Adipose tissue (tissue), 3 donors: ENCODE results near the gene NOL11. TPM values are rescaled to one million over a fixed set of nuclear protein-coding genes. Genes with fewer than 3 reads are reported as not detected.
"Not testable (repeated sequence)": the region's sequence is repeated elsewhere in the genome, so short reads cannot be mapped to it uniquely, and the experiment has no call there.

Source experiments
- H3K27ac ChIP-seq: one replicate; pipeline ENCODE4 v1.5.1; 2013; ENCODE audit warnings: low read depth, low read length
- WGBS, 3 donors: extraction: QIAGEN DNeasy Blood & Tissue Kit; methylation state at CpG; one replicate each; pipeline ENCODE4 v1.1.7; 2013; 5-methylcytosine and 5-hydroxymethylcytosine counted together
- polyA plus RNA-seq, 3 donors: library from polyadenylated mRNA; stranded (reverse); fragments of 200-250 nt; gene quantifications; one replicate each; pipeline ENCODE4 v1.2.3, GENCODE V29; 2013
- donor health status: healthy with polysubstance abuse.
- donor health status: Bipolar disorder and iron deficiency.
- donor health status: healthy.

NOL11 gene
- polyA plus RNA-seq, 3 donors: 10.4 to 27.8 (median 20.4) TPM

- no peak overlapping the region for H3K27ac ChIP-seq
- 51 to 83% (median 53%) methylated on average over 2 of the region's 2 CpGs for WGBS, 3 donors
Observed at GRCh38 chr17:67747681-67748235, 30.0 kb downstream of the NOL11 start.

- WGBS, 3 donors: 95 to 100% (median 99%) methylated on average over 4 of the region's 4 CpGs
- H3K27ac ChIP-seq: no peak overlapping the region
Observed at GRCh38 chr17:67750067-67750466, 32.3 kb downstream of the NOL11 start.

DNA sequence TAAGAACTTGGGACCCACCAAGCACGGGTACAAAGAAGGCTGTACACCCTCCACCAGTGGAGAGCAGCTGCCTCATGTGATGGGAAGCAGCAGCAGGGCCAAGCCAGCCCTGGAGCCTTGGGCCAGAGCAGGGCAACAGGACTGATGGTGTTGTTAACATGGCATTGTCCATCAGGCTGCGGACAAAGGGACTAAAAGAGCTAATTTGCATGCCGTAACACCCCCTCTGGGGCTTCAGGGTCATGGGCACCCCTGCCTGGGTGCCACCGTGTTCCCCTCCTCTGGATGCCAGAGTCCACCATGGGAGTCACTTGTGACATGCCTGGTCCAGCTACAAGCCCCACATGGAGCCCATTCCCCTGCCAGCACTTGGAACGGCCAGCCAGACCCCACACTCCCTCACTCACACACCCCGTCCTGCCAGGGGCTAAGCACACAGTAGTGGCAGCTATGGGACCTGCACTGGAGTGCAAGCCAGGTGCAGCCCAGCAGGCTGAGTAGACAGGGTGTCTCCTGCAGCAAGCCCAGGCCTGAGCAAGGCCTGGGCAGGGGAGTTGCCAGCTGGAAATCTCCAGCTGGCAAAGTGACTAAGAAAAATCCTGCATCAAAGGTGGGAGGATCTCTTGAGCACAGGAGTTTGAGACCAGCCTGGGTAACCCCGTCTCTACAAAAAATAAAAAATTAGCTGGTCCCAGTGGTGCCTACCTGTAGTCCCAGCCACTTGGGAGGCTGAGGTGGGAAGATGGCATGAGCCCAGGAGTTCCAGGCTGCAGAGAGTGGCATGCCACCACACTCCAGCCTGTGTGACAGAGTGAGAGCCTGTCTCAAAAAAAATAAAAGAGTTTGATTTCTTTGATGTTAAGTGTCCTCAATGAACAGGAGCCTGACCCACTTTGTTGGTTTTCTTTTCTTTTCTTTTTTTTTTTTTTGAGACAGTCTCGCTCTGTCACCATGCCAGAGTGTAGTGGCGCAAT, 33.7 kb downstream of the NOL11 start:
- no peak overlapping the region for H3K27ac ChIP-seq
- WGBS, 3 donors: 82 to 90% (median 85%) methylated on average over 9 of the region's 9 CpGs

DNA sequence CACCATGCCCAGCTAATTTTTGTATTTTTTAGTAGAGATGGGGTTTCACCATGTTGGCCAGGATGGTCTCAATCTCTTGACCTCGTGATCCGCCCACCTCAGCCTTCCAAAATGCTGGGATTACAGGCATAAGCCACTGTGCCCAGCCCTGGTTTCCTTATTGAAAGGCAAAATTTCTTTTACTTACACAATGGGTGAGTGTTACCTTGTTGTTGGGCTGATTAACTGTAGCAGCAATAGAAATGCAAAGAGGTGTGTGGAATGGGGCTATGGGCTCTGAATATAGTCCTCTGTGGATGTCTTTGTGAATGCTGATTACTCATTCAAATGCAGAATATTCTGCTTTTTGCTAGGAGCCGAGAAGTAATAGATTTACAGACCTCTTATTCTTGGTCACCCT, 34.4 kb downstream of the NOL11 start:
- H3K27ac ChIP-seq: not testable (repeated sequence)
- WGBS, 3 donors: 91 to 98% (median 94%) methylated on average over 3 of the region's 3 CpGs

DNA sequence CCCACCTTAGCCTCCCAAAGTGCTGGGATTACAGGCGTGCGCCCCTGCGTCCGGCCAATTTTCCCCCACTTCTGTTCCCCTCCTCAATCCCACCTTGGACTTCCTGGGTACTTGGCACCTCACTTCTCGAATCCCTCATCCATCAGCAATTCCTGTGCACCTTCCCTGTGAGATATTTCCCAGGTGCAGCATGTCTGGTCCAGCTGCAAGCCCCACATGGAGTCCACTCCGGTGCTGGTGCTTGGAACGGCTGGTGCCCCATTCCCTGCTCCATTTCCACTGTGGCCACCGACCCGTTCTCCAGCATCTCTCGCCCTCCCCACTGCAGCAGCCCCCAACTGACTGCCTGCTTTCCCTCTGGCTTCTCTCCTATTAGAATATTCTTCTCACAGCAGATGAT, 35.3 kb downstream of the NOL11 start:
- 94 to 97% (median 95%) methylated on average over 10 of the region's 10 CpGs for WGBS, 3 donors
- no peak overlapping the region for H3K27ac ChIP-seq

DNA sequence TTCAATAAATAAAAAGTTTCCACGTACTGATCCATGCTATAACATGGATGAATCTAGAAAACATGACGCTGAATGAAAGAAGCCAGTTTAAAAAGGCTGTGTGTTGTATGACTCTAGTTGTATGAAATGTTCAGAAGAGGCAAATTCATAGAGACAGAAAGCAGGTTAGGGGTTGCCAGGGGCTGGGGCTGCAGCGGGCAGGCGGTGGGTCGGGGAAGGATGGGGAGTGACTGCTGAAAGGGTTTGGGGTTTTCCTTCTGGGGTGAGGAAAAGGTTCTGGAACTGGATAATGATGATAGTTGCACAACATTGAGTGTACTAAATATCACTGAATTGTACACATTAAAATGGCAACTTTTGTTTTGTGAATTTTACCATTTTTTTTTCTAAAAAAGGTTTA, 36.3 kb downstream of the NOL11 start:
- H3K27ac ChIP-seq: no peak overlapping the region
- WGBS, 3 donors: 92 to 96% (median 95%) methylated on average over 5 of the region's 5 CpGs

DNA sequence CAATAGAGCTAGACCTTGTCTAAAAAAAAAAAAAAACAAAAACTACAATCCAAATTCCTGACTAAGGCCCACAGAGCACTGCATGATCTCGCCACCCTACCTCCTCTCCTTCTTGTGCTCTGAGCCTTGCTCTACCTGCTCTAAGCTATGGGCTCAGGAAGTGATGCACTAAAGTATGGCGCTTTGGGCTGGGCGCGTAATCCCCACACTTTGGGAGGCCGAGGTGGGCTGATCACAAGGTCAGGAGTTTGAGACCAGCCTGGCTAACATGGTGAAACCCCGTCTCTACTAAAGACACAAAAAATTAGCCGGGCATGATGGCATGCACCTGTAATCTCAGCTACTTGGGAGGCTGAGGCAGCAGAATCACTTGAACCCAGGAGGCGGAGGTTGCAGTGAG, 37.0 kb downstream of the NOL11 start:
- not testable (repeated sequence) for H3K27ac ChIP-seq
- 97 to 99% (median 98%) methylated on average over 8 of the region's 8 CpGs for WGBS, 3 donors

GRCh38 chr17:67756766-67757165, 39.0 kb downstream of the NOL11 start:
- 91 to 97% (median 96%) methylated on average over 9 of the region's 9 CpGs for WGBS, 3 donors
- not testable (repeated sequence) for H3K27ac ChIP-seq

DNA sequence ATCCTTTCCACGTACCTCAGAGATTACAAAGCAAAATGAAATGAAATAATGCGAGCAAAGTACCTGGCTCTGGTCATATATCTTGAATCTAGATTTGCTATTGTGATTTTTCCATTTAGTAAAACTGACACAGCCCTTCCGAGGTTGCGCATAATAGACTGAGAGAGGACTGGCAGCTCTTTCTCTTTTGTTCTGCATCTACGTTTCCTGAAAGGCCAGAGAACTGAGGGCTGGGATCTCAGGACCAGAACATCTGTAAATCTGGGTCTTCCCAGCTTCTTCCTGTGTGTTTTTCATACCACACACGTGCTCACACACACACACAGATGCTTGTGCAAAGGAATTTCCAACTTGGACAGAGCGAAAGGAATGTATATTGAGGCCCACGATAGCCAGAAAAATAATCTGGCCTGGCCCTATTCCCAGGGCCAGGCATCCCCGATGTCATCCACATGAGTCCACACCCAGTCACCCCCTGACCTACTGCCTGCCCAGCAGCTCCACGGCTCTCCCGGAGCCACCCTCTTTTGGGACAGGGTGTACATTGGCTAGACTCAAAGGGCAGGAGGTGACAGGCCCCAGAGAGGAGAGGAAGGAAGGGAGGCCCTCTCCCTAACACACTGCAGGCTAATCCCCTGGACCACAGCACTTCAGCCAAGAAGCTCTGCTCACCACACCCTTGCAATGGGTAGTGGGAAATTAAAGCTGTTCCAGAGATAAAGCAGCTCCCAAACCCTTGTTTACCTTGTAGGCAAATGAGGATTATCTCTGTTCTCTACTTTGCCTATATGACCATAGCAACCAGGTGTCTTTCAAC, 41.8 kb downstream of the NOL11 start:
- 40 to 55% (median 48%) methylated on average over 11 of the region's 11 CpGs for WGBS, 3 donors
- H3K27ac ChIP-seq: no peak overlapping the region

GRCh38 chr17:67765623-67766022, 47.9 kb downstream of the NOL11 start:
- no peak overlapping the region for H3K27ac ChIP-seq
- WGBS, 3 donors: 83 to 89% (median 88%) methylated on average over 2 of the region's 2 CpGs

GRCh38 chr17:67769231-67769630, 51.5 kb downstream of the NOL11 start:
- WGBS, 3 donors: 50 to 80% (median 55%) methylated on average over 5 of the region's 5 CpGs
- H3K27ac ChIP-seq: no peak overlapping the region

DNA sequence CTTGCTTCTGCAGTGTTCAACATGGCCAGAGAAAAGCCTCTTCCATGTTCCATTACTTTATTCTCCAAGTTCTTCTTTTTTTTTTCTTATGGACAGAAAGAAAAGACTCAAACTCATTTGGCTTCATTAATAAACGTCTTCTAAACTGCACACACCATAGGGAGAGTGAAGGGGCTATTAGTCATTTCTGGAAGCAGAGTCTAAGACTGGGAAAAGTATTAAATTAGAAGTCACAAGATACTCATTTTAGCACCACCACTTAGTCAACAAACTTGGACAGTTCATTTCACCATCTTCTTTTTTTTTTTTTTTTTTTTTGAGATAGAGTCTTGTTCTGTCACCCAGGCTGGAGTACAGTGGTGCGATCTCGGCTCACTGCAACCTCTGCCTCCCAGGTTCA, 52.8 kb downstream of the NOL11 start:
- H3K27ac ChIP-seq: no peak overlapping the region
- 83 to 87% (median 85%) methylated on average over 3 of the region's 3 CpGs for WGBS, 3 donors

GRCh38 chr17:67772679-67773078, 54.9 kb downstream of the NOL11 start:
- WGBS, 3 donors: 90 to 94% (median 92%) methylated on average over 7 of the region's 7 CpGs
- H3K27ac ChIP-seq: no peak overlapping the region

- no peak overlapping the region for H3K27ac ChIP-seq
- 74 to 83% (median 80%) methylated on average over 7 of the region's 7 CpGs for WGBS, 3 donors
Observed at GRCh38 chr17:67773246-67773645, 55.5 kb downstream of the NOL11 start.

DNA sequence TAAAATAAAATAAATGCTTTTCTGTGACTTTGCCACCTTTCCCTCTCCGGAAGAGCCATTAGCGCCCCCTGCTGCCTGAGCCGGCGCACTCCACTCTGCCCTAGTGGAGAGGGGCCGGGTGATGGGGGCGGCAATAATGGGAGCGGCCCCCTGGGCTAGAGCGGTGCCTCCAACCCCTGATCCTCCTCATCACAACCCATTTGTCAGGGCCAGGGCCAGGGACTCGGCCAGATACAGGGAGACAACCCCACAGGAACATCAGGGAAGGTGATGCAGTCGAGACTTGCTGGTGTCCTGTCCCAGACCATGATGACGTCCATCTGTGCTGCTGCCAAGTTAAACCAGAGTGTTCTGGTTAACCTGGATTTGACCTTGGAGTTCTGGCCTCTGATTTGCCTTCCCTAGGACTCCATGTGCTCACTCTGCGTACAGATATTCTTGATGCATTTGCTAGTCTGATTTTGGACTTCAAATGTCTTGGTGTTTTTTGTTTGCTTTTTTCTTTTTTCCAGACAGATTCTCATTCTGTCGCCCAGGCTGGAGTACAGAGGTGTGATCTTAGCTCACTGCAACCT, 61.4 kb downstream of the NOL11 start:
- H3K27ac ChIP-seq: no peak overlapping the region
- 28 to 37% (median 31%) methylated on average over 10 to 13 of the region's 13 CpGs for WGBS, 3 donors

GRCh38 chr17:67784364-67785121, 66.8 kb downstream of the NOL11 start:
- no peak overlapping the region for H3K27ac ChIP-seq
- 44 to 68% (median 50%) methylated on average over 10 of the region's 10 CpGs for WGBS, 3 donors

DNA sequence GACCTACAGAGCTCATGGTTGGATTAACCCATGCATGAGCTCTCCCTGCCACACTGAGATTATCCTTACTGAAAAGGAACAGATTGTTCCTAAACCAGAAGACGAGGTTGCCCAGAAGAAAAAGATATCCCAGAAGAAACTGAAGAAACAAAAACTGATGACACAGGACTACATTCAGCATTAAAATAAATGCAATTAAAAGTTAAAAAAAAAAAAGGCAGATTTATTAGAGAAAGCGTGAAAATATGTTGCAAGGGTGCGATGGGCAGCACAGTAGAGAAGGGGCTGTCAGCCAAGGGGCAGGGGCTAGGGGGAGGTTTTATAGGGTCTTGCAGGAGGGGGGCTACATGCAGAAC, 67.4 kb downstream of the NOL11 start:
- H3K27ac ChIP-seq: no peak overlapping the region
- 92 to 97% (median 95%) methylated on average over 3 of the region's 3 CpGs for WGBS, 3 donors

- H3K27ac ChIP-seq: no peak overlapping the region
- 86 to 93% (median 92%) methylated on average over 5 of the region's 5 CpGs for WGBS, 3 donors
Observed at GRCh38 chr17:67785504-67785903, 67.8 kb downstream of the NOL11 start.
